ENCODE measurements around the gene FAF2.

Gene FAF2

GRCh38 chr5:176514244-176514950, 66.2 kb downstream of the FAF2 start:
- DNase-seq = no peak

GRCh38 chr5:176515396-176515795, 67.2 kb downstream of the FAF2 start:
- DNase-seq = no peak

DNA sequence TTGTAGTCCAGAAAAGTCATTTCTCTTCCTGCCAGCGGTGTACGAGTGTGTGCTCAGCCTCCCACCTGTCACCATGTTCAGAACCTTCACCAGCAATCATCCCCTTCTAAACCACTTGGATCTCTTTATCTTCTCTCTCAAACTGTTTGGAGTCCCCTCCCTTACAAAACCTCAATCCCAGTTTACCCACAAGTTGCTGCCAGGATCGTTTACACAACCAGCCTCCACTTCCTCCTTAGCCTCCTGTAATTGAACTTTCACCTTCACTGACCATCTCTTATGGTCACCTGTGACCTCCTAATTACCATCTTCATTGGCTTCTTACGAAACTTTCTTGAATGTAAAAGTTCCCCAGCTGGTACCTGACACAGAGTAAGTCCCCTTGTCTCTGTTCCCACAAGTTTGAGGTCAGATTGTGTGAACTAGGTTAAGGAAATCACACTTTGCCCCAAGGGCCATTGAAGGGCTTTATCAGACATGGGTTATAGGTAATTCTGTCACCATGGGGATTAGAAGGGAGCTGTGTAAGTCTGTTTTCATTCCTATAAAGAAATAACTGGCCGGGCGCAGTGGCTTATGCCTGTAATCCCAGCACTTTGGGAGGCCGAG, 69.0 kb downstream of the FAF2 start:
- no peak for DNase-seq

GRCh38 chr5:176519810-176520720, 71.9 kb downstream of the FAF2 start:
- no peak for DNase-seq

DNA sequence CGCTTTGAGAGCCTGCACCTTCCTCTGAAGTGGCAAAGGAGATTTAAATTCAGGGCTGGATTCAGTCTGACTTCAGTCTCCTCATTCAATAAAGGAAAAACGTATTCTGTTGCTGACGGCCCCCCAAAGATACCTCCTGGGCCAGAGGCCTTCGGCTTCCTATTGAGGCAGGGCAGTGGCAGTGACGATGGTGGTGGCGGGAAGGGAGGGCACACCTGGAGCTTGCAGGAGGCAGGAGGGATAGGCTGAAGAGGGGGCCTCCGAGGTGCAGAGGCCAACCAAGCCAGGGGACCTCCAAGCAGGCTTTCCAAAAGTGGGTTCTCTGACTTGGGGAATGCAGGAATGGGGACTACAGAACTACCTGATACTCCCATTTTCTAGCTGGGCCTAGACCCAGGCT, 73.1 kb downstream of the FAF2 start:
- no peak for DNase-seq

- DNase-seq = no peak
Observed at GRCh38 chr5:176521699-176522263, 73.6 kb downstream of the FAF2 start.

DNA sequence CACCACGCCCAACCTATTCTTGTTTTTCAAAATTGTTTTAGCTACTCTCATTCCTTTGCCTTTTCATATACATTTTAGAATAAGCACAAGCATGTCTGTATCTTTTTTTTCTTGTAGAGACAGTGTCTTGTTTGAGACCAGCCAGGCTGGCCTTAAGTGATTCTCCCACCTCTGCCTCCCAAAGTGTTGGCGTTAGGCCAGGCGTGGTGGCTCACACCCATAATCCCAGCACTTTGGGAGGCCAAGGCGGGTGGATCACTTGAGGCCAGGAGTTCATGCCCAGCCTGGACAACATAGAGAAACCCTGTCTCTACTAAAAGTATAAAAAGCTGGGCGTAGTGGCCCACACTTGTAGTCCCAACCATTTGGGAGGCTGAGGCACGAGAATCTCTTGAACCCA, 76.0 kb downstream of the FAF2 start:
- DNase-seq = no peak

GRCh38 chr5:176524987-176525386, 76.8 kb downstream of the FAF2 start:
- no peak for DNase-seq

GRCh38 chr5:176525677-176526076, 77.5 kb downstream of the FAF2 start:
- DNase-seq = no peak

GRCh38 chr5:176526462-176526861, 78.3 kb downstream of the FAF2 start:
- DNase-seq = no peak

GRCh38 chr5:176527246-176528222, 79.3 kb downstream of the FAF2 start:
- DNase-seq = no peak

DNA sequence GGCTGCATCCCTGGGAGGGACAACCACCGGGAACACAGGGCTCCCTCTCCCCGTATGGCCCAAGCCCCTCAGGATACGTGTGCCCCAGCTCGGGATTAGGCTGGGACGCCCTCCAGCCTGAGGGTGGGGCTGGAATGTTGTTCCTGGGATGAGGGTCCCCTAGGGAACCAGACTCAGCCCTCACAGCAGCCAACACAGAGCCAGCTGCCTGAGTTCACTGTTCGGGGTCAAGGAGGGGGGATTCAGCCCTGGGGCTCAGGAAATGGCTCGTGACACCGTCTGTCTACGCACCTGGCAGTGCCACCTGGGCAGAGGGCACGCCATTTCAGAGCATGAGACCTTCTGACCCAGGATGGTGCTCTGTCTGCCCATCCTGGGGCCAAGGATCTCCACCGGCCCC, 80.1 kb downstream of the FAF2 start:
- DNase-seq = no peak

- DNase-seq = no peak
Observed at GRCh38 chr5:176528761-176529115, 80.6 kb downstream of the FAF2 start.

- no peak for DNase-seq
Observed at GRCh38 chr5:176529116-176529740, 81.0 kb downstream of the FAF2 start.

- DNase-seq = no peak
Observed at GRCh38 chr5:176529741-176530141, 81.6 kb downstream of the FAF2 start.

DNA sequence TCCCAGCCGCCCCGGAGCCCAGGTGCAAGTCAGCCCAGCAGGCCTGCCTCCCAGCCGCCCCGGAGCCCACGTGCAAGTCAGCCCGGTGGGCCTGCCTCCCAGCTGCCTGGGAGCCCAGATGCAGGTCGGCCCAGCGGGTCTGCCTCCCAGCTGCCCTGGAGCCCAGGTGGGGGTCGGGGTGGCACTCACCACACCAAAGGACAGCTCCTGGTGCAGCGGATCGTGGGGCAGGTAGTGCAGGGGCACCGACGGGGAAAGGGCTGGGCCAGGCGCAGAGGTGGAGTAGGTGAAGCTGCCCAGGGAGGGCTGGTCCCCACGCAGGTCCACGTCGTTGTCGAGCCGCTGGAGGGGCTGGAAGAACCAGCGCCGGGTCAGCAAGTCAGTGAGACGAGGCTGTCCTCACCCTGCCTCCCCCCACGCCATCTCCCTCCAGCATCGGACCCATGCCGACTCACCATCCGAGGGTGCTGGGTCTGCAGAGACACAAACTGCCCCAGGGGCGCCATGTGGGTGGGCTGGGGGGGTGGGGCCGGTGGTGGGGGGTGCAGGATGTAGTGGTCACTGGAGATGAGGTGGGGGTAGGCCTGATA, 82.3 kb downstream of the FAF2 start:
- no peak for DNase-seq

DNA sequence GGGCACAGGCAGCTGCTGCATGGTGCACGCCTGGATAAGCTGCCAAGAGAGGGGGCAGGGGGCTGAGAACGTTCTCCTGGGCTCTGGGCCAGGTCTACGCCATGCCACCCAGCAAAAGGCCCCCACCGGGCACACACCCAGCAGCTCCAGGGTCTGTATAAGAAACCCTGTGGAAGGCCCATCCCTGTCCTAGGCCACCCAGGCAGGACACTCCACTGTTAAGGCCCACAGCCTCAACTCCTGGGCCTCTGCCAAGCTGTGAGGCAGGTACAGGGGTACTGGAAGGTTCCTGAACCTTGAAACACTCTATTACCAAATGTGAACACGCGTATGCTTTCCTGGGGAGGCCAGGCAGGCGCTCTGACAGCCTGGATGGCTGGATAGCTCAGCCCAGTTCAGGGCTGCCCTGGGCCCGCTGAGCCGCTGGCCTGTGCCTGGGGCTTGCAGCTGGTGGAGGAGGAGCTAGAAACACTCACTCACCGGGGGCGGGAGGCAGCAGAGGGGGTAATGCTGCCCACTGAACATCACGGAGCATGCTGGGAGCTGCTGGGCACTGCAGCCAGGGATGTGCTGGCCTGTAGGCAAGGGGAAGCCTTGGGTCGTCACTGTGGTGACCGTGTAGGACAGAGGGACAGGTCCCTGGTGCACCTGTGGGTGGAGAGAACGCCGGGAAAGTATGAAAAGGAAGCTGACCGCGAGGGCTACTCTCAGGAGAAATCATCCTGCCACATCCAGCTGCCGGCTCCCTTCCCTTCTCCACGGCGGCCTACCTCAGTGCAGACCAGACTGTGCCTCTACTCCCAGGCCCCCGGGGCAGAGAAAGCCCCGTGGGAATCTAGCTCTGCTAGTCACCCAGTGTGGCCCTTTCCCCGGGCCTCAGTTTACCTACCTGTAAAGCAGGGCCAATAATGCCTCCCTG, 83.1 kb downstream of the FAF2 start:
- peak; percentile 49 for DNase-seq

GRCh38 chr5:176531902-176532493, 83.8 kb downstream of the FAF2 start:
- no peak for DNase-seq

DNA sequence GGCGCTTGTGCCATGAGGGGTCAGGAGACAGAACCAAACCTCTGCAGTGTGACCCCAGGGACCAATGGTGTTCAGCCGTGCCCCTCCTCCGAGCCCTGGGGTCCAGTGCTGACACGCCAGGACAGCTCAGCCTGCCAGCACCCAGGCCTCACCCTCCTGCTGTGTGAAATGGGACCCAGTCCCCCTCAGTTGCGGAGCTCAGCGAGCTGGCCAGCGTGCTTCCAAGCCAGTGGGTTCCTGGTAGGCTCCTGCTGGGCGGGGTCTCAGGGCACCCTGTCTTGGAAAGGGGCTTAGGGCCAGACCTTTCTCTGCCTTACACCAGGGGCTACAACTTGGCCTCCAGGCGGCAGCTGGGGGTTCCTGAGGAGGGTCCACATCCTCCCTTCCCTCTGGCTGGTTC, 84.6 kb downstream of the FAF2 start:
- DNase-seq = no peak

DNA sequence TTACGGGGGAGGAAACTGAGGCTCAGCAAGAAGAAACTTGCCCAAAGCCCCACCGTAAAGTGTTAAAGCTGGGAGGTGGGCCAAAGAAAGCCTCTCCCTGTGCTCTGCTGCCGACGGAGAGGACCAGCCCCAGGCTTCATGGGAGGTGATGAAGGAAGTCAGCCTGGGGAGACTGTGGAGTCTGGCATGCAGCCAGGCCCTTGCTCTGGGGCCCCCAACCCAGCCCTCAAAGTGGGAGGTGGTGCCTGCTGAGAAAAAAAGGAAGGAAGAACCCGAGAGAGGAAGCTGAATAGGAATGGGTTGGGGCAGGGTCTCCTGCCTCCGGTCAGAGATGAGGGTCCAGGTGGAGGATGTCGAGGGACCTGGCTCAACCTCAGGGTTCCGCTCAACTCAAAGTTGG, 85.2 kb downstream of the FAF2 start:
- no peak for DNase-seq
